Measurements from ENCODE around the gene RFX7.

GRCh38 chr15:56047354-56047753 lies 196.3 kb downstream of the RFX7 start:
- TF ChIP-seq CTCF (IDR thresholded peaks at IDR 0.05) = no peak
- no peak for TF ChIP-seq POLR2A (IDR thresholded peaks at IDR 0.05)
